Measurements from ENCODE around the gene CLEC16A. TPM values are rescaled to one million over a fixed set of nuclear protein-coding genes. Genes with fewer than 3 reads are reported as not detected.

The CLEC16A gene
- total and polyA plus RNA-seq, 2 experiments from 2014 or later = 17.5 to 26.8 TPM

GRCh38 chr16:11005611-11005975 lies 61.2 kb downstream of the CLEC16A start:
- Histone ChIP-seq H3K9me3 (ENCODE audit: low read depth) (no peaks in the 10 kb centered on the region), H3K27me3 (no peaks in the 10 kb centered on the region), H3K4me1 (ENCODE audit: low read depth) (peaks cover 10% of the 10 kb centered on the region), H3K36me3 (no peaks in the 10 kb centered on the region), H3K27ac (no peak overlapping the region), H3K4me3 (no peak overlapping the region)
- no peak for TF ChIP-seq CTCF (IDR thresholded peaks at IDR 0.05; ENCODE audit: low read depth, low read length)
- peak in 1 of 2 donors; percentile 33 for DNase-seq (ENCODE audit: low read depth in 1 of 2, low spot score in 1 of 2)

GRCh38 chr16:11006656-11007055 lies 62.3 kb downstream of the CLEC16A start:
- DNase-seq (ENCODE audit: low read depth in 1 of 2, low spot score in 1 of 2) = no peak
- Histone ChIP-seq H3K27ac (no peak overlapping the region), H3K9me3 (ENCODE audit: low read depth) (no peaks in the 10 kb centered on the region)

DNA sequence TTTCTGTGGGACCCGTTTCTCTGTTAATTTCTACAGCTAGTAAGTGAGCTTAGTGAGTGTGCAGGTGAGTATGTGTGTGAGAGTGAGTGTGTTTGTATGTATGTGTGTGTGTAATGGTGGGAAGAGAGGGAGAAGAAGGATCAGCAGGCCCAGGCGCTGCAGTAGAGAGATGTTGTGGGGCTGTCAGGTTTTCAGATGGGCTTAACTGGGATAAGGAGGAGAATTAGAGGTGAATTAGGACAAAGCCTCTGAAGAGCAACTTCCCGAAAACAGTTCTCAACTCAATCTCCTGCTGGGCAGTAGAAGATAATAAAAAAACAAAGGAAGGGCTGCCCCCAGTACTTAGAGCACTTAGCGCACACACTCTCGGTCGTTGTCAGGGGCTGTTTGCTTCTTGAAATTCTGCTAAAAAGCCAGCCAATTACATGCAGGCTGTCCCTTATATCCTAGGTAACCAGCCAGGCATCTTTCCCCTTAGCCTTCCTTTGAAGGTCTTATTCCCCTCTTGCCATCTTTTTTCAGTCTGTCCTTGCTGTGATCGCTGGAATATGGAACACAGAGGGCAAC lies 63.4 kb downstream of the CLEC16A start:
- Histone ChIP-seq H3K27ac (peak overlapping the region; percentile 4), H3K4me1 (ENCODE audit: low read depth) (peaks cover 10% of the 10 kb centered on the region), H3K9me3 (ENCODE audit: low read depth) (no peaks in the 10 kb centered on the region), H3K27me3 (no peaks in the 10 kb centered on the region), H3K36me3 (no peaks in the 10 kb centered on the region), H3K4me3 (no peak overlapping the region)
- no peak for DNase-seq (ENCODE audit: low read depth in 1 of 2, low spot score in 1 of 2)
- no peak for TF ChIP-seq CTCF (IDR thresholded peaks at IDR 0.05; ENCODE audit: low read depth, low read length)

More at GRCh38 chr16:11006656-11007055, 62.3 kb downstream of the CLEC16A start:
- H3K4me3 ChIP-seq = no peak overlapping the region
- H3K4me1 ChIP-seq (ENCODE audit: low read depth) = peaks cover 10% of the 10 kb centered on the region
- H3K27me3 ChIP-seq = no peaks in the 10 kb centered on the region
- H3K36me3 ChIP-seq = no peaks in the 10 kb centered on the region
- no peak for TF ChIP-seq CTCF (IDR thresholded peaks at IDR 0.05; ENCODE audit: low read depth, low read length)

GRCh38 chr16:11009027-11009755 lies 64.8 kb downstream of the CLEC16A start:
- TF ChIP-seq CTCF (IDR thresholded peaks at IDR 0.05; ENCODE audit: low read depth, low read length) = no peak
- Histone ChIP-seq H3K36me3 (no peaks in the 10 kb centered on the region), H3K4me1 (ENCODE audit: low read depth) (peaks cover 10% of the 10 kb centered on the region), H3K27ac (no peak overlapping the region), H3K9me3 (ENCODE audit: low read depth) (no peaks in the 10 kb centered on the region), H3K4me3 (no peak overlapping the region), H3K27me3 (no peaks in the 10 kb centered on the region)
- no peak for DNase-seq (ENCODE audit: low read depth in 1 of 2, low spot score in 1 of 2)

DNA sequence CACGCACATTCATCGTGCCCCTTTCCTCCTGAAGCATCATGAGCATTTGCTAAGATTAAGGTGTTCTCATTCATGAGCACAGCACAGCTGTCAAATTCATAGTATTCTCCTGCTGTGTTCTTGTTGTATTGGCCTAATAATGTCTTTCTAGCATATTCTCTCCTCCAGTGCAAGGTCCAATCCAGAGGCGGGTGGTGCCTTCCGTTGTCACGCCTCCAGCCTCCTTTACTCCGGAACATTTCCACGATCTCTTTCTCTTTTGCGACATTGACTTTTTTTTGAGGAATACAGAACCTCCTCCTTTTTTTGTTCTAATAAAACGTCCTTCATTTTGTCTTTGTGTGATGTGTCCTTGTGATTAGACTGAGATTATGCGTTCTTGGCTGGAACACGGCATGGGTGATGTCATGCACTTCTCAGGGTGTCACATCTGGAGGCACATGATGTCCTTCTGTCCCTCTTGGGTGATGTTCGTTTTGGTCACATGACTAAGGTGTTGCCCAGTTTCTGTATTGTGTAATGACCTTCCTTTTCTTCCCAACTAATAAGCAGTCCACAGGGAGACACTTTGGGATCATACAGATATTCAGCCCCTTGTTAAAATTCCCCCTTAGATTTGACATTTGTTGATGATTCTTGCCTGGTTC lies 66.3 kb downstream of the CLEC16A start:
- DNase-seq (ENCODE audit: low read depth in 1 of 2, low spot score in 1 of 2) = no peak

More for the DNA sequence above, 66.3 kb downstream of the CLEC16A start:
- H3K9me3 ChIP-seq (ENCODE audit: low read depth) = no peaks in the 10 kb centered on the region
- no peaks in the 10 kb centered on the region for H3K36me3 ChIP-seq
- H3K4me3 ChIP-seq = no peak overlapping the region
- no peak overlapping the region for H3K27ac ChIP-seq
- H3K4me1 ChIP-seq (ENCODE audit: low read depth) = peaks cover 10% of the 10 kb centered on the region
- TF ChIP-seq CTCF (IDR thresholded peaks at IDR 0.05; ENCODE audit: low read depth, low read length) = no peak
- no peaks in the 10 kb centered on the region for H3K27me3 ChIP-seq

Measured in cardiac muscle cell (in vitro differentiated cells and primary cell).